HEK293T (cell line): ENCODE data around the gene FLT4.

ENCODE experiments used
- FOXM1 ChIP-seq: fragments of 450-650 bp; IDR thresholded peaks from 2 replicates; pipeline ENCODE4 v1.6.1; 2017; ENCODE audit warnings: mild to moderate bottlenecking, borderline replicate concordance
- SP1 ChIP-seq: fragments of 450-650 bp; IDR thresholded peaks from 2 replicates; pipeline ENCODE4 v1.6.1; 2017
- ZNF384 ChIP-seq: fragments of 450-650 bp; IDR thresholded peaks from 2 replicates; pipeline ENCODE4 v1.6.1; 2016

- no peak for TF ChIP-seq ZNF384
- TF ChIP-seq SP1, result no peak
- no peak for TF ChIP-seq FOXM1
Observed at GRCh38 chr5:180612683-180613082, 36.7 kb downstream of the FLT4 start.
